Measurements from ENCODE around the gene PKN1. TPM values are rescaled to one million over a fixed set of nuclear protein-coding genes. Genes with fewer than 3 reads are reported as not detected.

The PKN1 gene
- total and polyA plus RNA-seq, 9 of the 15 experiments (the other 6 are each of a cell fraction or from before 2014, with no cell fraction given), result 0.30 to 228 (median 77.5) TPM

DNA sequence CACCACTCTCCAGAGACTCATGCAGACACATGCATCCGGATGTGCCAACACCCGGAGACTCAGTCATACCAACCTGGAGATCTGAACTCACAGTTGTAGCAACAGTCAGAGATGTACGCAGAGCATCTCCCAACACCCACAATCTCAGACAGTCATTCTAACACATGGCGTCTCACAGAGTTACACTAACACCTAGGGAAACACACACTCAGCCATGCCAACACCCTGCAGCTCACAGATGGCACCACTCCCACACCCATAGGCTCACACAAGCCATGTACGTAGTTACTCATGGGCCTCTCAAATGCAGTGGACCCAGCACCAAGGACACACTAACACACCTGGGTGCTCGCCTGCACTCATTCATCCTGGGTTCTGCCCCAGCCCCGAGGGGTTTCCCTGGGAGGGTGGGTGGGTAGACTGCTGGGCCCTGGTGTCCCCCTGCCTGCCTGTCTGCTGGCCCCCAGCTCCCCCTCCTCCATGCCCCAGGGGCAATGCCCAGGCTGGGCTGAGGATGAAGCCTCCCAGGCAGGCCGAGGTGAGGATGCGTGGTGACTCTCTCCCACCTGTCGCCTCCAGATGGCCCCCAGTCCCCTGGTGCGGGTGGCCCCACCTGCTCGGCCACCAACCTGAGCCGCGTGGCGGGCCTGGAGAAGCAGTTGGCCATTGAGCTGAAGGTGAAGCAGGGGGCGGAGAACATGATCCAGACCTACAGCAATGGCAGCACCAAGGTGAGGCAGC lies 10.0 kb downstream of the PKN1 start:
- POLR2A ChIA-PET, result no interaction called here
- Histone ChIP-seq H3K9me1 (ENCODE audit: control insufficient read depth, insufficient read depth, low read length) (no peaks in the 10 kb centered on the region), H3K4me1 (replicated peaks in 1 of 2; ENCODE audit: control insufficient read depth in 2 of 2, insufficient read depth in 2 of 2, low read length in 2 of 2) (peaks cover 11 to 32% of the 10 kb centered on the region in 2 experiments), H3K27ac (ENCODE audit: extremely low read depth, low read depth, low read length) (no peak overlapping the region), H4K20me1 (replicated peaks; ENCODE audit: control insufficient read depth, insufficient read depth, low read length) (0 out of 2 replicates have a peak, but pooled peaks cover 3% of the 10 kb centered on the region), H3K27me3 (ENCODE audit: control insufficient read depth in 2 of 2, insufficient read depth in 2 of 2, low read length in 2 of 2) (no peaks in the 10 kb centered on the region), H3K4me3 (no peak overlapping the region), H3K36me3 (ENCODE audit: control insufficient read depth, insufficient read depth, low read length) (peaks cover 66% of the 10 kb centered on the region), H3K9me3 (replicated peaks; ENCODE audit: control insufficient read depth, insufficient read depth, low read depth, low read length) (no peaks in the 10 kb centered on the region; the same call in 1 of the 2 replicates), H2AFZ (ENCODE audit: low read depth, low read length) (no peak overlapping the region), H3K9ac (ENCODE audit: insufficient read depth in 1 of 2, low read depth in 2 of 2, low read length in 2 of 2) (no peak overlapping the region), H3K4me2 (ENCODE audit: insufficient read depth, low read length) (no peak overlapping the region), H3K79me2 (ENCODE audit: control insufficient read depth, insufficient read depth, low read length) (peaks cover 35% of the 10 kb centered on the region)
- TF ChIP-seq HCFC1 (IDR thresholded peaks at IDR 0.05; ENCODE audit: low read depth, low read length) (no peak), RBFOX2 (IDR thresholded peaks at IDR 0.05; ENCODE audit: low read depth, low read length) (peak; percentile 23; the same call in 1 of the 2 replicates), POLR2G (IDR thresholded peaks at IDR 0.05; ENCODE audit: low read depth, low read length) (peak; percentile 27; the same call in 1 of the 2 replicates), CBFB (CRISPR knock-in tag; IDR thresholded peaks at IDR 0.05) (no peak), CHD1 (IDR thresholded peaks at IDR 0.05; ENCODE audit: low read length) (no peak), HNRNPK (IDR thresholded peaks at IDR 0.05; ENCODE audit: low read depth, low read length, poor library complexity, severe bottlenecking) (no peak), ZNF583 (CRISPR knock-in tag; IDR thresholded peaks at IDR 0.05) (no peak)
- intact Hi-C loops (cut with micrococcal nuclease) (no loop called here), in situ Hi-C loops (cut with MboI) (no loop called here)
- ATAC-seq, result no peak
- no peak for FAIRE-seq
- no peak for DNase-seq (ENCODE audit: extremely low read depth in 1 of 4, low spot score in 3 of 4)
- BruUV-seq (replicated peaks), result no TSS peak
- WGBS (ENCODE audit: insufficient coverage, low coverage, missing lambda C conversion rate), result 97% methylated on average over 12 of the region's 16 CpGs
- CTCF ChIA-PET (ENCODE audit: low intra/inter-chr PET ratio), result no interaction called here
